Stimulated activated CD4-positive, alpha-beta T cell treated with anti-CD3 and anti-CD28 coated beads, Interleukin-12 subunit alpha, Interleukin-12 subunit beta, amount 100 ng/mL, for 24 hours (primary cell): Measurements from ENCODE around the gene CD207.
"Not testable (repeated sequence)": the region's sequence is repeated elsewhere in the genome, so short reads cannot be mapped to it uniquely, and the experiment has no call there.

Experiments used
- DNase-seq, 2 experiments: peaks; one replicate each; pipeline ENCODE4 v3.0.0-alpha.2; 2020; ENCODE audit warnings: low read depth in 2 of 2

Gene CD207

DNA sequence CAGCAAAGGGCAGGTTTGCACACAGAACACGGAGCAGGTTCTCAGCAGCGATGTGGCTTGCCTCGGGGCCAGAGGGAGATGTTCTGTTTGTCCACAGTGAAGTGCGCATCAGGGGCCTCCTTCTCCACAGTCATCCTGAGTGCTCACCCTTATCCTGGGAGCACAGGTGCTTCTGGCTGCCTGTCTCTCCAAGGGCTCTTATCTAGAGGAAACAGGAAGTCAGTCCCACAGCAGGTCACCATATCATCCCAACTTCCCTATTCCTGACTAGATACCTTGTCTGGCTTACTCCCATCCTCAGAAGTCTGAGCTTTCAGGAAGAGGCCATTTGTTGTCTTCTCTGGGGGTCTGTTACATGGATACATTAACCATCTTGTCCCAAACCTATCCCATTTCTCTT lies at the start of gene CD207:
Gene CD207 (minus strand): TSS at position 174 of the 400 bp plus-strand sequence. CDS start 40 bp downstream, at position 134.
- no peak for DNase-seq

DNA sequence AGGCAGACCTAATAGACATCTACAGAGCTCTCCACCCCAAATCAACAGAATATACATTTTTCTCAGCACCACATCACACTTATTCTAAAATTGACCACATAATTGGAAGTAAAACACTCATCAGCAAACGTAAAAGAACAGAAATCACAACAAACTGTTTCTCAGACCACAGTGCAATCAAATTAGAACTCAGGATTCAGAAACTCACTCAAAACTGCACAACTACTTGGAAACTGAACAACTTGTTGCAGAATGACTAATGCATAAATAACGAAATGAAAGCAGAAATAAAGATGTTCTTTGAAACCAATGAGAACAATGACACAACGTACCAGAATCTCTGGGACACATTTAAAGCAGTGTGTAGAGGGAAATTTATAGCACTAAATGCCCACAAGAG lies 42.9 kb upstream of the CD207 start:
- not testable (repeated sequence) for DNase-seq

- not testable (repeated sequence) for DNase-seq
Measured at GRCh38 chr2:70876138-70876537, 40.5 kb upstream of the CD207 start.

- no peak for DNase-seq
Measured at GRCh38 chr2:70873541-70873940, 37.9 kb upstream of the CD207 start.

- DNase-seq = peak; percentile 53 to 87
Measured at GRCh38 chr2:70871398-70872211, 36.0 kb upstream of the CD207 start.

GRCh38 chr2:70870790-70871189 lies 35.2 kb upstream of the CD207 start:
- DNase-seq = no peak

DNA sequence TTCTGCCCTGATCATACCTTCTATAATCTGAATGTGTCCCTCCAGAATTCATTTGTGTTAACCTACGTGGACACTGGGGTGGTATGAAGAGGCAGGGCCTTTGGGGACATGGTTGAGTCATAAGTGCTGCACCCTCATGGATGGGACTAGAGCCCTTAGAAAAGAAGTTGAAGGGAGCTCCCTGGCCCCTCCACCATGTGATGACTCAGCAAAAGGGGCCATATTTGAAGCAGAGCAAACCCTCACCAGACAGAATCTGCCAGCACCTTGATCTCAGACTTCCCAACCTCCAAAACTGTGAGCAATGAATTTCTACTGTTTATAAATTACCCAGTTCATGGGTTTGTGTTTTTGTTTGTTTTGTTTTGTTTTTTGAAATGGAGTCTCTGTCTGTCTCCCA lies 33.4 kb upstream of the CD207 start:
- DNase-seq = no peak

DNA sequence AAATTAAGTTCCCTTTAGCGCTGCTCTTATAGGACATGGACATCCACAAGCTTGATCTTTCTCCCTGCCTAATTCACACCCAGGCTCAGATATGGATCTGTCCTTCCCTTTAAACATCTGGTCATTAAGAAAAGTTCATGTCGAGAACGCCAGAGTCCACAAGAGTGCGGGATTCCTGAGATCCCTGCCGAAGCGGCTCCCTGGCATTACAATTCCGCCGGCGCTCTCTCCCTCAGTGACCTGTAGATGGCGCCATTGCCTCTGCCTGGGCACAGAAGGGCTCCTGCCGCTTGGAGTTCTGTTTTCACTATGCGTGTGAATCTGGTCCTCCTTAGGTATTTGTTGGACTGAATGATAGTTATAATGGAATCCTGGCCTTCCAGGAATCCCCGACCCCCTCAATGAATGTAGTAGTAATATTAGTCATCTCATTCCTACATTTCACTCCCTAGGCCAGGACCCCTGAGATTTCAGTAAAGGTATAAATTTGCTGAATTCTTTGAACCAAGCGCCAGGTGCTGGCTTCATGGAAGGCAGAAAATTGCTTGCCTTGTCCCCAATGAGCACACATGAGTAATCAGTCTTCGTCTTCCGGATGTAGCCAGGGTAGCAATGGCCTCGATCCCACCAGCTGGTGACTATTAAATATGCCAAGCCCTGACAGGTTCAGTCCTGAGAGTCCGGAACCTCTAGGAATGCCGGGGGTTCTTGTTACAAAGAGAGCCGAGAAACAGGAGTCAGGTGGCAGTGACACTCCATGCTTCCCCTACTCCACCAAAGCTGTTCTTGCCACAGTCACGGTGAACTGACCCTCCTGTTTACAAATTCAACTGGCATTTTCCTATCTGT lies 26.4 kb upstream of the CD207 start:
- DNase-seq = peak; percentile 54 to 74

- DNase-seq = no peak
Measured at GRCh38 chr2:70855667-70856066, 20.1 kb upstream of the CD207 start.

DNA sequence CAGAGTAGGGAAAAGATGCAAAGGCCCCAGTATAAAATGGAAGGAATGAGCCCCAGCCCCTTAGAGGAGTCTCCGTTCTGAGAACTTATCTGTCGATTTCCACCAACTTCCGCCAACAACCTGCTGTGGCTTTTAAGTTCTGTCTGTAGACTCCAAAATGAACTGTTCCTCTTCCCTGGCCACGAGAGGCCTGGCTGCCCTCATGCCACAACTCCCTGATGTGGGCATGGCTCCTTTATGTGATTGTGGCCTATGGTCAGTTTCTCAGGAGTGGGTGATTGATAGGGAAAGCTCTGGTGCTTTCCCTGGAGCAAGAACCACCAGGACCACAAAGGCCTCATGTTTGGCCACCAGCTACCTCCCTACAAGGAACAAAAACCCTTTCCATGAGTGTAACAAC lies 18.8 kb upstream of the CD207 start:
- DNase-seq = no peak

- no peak for DNase-seq
Measured at GRCh38 chr2:70852824-70853223, 17.2 kb upstream of the CD207 start.

GRCh38 chr2:70851704-70852103 lies 16.1 kb upstream of the CD207 start:
- DNase-seq = no peak

DNA sequence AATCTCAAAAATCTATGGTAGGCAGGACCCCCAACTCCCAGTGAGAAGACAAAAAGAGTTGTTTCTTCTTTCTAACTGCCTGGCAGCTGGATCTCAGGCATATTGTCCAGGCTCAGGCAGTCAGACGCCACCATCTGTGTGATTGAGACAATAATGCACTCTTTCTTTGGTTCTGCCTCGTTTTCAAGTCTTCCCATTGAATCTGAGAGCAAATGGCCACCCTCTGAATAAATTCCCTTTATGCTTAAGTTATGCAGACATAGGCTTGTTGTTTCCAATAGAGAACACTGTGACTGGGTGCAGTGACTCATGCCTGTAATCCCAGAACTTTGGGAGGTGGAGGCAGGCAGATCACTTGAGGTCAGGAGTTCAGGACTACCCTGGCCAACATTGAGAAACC lies 15.3 kb upstream of the CD207 start:
- DNase-seq = no peak

DNA sequence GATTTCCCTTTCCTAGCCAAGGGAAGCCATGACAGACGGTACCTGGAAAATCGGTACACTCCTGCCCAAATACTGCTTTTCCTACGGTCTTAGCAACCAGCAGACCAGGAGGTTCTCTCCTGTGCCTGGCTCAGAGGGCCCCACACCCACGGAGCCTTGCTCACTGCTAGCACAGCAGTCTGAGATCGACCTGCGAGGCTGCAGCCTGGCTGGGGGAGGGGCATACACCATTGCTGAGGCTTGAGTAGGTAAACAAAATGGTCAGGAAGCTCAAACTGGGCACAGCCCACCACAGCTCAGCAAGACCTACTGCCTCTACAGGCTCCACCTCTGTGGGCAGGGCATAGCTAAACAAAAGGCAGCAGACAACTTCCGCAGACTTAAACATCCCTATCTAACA lies 6.8 kb upstream of the CD207 start:
- no peak for DNase-seq

DNA sequence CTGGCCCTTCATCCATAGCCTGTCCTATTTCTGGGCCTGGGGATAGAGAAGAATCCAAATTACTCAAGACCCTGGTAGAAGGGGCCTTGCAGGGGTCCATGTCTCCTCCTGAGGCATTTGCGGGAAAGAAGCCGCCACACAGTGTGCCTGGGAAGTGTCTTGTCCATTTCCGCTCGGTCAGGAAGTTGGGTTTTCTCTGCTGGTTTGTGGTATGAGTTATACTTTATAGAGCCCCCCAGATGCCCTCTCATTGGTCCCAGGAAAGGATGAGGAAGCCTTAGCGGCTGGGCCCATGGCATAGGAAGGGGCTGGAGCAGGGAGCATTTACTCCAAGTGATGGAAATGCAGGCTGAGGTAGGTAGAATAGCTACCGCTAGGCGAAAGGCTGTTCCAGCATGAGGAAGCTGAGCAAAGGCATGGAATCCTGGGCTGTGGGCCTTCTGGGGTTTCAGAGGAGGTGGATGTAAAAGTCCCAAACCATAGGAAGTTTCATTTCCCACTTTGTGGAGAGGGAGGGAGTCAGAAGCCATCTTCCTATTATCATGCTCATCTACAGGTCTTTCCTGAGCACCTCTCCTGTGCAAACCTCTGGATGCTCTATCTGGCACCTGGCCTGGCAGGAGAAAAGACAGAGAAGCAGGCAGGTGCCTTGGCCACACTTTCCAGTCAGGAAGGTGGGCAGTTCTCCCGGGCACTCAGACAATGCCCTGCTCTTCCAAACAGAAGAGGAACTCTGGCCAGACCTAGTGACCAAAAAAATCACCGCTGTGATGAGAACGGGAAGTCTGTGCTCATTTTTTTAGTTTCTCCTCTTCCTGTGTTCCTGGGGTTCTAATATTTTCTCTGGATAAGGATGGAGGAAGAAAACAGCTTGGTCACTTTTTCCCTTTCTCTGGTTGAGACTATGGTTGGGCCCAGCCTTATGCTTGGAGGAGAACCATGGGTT lies 2.6 kb upstream of the CD207 start:
- DNase-seq = no peak

DNA sequence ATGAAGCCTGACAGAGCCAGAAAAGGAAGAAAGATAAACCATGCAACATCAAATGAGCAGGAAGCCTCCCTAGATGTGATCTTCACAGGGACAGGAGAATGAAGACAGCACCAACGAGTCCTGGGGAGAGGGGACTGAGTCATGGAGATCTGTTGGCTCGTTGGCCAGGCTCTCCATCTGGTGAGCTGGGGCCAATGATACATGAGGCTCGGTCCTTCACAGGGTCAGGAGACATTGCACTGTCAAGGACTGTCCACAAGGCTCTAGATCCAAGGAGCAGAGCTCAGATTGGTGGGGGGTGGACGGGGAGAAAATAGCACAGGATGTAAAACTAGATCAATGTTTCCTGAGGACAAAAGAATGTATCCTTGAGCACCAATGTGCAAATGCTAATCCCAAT lies 735 bp downstream of the CD207 start:
- no peak for DNase-seq

DNA sequence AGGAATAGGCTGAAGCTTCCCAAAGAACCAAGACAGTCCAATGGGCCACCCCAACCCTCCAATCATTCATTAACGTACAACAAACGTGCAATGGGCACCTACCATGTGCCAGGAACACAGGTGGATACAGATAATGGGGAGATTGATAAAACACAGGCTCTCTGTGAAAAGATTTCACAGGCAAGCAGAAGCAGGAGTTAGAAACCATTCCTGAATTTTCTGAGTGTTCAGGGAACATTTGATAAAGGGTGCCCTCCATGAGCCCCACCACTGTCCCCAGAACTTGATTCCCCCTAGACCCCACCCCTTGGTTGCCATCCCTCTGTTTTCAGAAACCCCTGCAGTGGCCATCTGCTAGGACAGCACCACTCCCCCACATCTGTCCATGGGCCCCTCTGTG lies 1.5 kb downstream of the CD207 start:
- DNase-seq = no peak

DNA sequence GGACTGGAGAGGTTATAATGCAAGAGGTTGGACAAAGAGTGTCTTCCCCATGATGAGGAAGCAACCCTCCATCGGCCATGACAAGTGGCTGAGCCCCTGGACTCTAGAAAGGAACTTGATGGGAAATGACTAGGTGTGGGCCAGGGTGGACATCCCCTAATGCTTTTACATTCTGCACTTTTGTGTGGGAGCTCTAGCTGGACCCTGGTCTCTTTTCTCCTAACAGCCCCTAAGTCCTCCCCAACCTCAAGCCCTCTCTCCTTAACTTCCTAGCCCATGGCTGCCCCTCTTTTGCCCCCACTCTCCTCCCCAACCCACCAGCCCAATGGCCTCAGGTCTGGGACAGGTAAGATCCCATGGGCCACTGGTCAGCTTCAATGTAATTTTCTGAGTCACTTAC lies 2.4 kb downstream of the CD207 start:
- DNase-seq = no peak

GRCh38 chr2:70832386-70832785 lies 3.2 kb downstream of the CD207 start:
- DNase-seq = no peak

- no peak for DNase-seq
Measured at GRCh38 chr2:70831861-70832260, 3.8 kb downstream of the CD207 start.

- DNase-seq = no peak
Measured at GRCh38 chr2:70830366-70830765, 5.2 kb downstream of the CD207 start.

GRCh38 chr2:70829916-70830315 lies 5.7 kb downstream of the CD207 start:
- no peak for DNase-seq
